SK-N-MC (cell line): ENCODE data around the gene CARMIL1.

Source experiments
- EZH2 ChIP-seq: fragments of 200-600 bp; sonication (generic); IDR thresholded peaks from one replicate; pipeline ENCODE4 v1.6.1; 2017; ENCODE audit warnings: antibody characterized with exemption
- FOXP2 ChIP-seq: optimal IDR thresholded peaks from 2 replicates; pipeline ENCODE3; 2011; ENCODE audit warnings: mild to moderate bottlenecking, moderate library complexity; ENCODE audit not compliant: insufficient read depth; ENCODE audit errors: extremely low read length, control extremely low read depth
- POLR2AphosphoS5 ChIP-seq: IDR thresholded peaks from 2 replicates; pipeline ENCODE4 v1.6.1; 2012; ENCODE audit warnings: mild to moderate bottlenecking, low read depth, low read length, borderline replicate concordance

GRCh38 chr6:25350573-25350972 lies 71.4 kb downstream of the CARMIL1 start:
- TF ChIP-seq EZH2 (no peak), FOXP2 (no peak), POLR2AphosphoS5 (no peak)
